Neural progenitor cell (in vitro differentiated cells): ENCODE data around the gene OPHN1. TPM values are rescaled to one million over a fixed set of nuclear protein-coding genes. Genes with fewer than 3 reads are reported as not detected.

Source experiments
- DNase-seq: peaks from one replicate; pipeline ENCODE4 v3.0.0-alpha.2; 2016; ENCODE audit warnings: low spot score
- H2AFZ ChIP-seq: fragments of 200-600 bp; sonication (generic); replicated peaks from 2 replicates; pipeline ENCODE4 v1.6.1; 2016; ENCODE audit warnings: antibody characterized with exemption
- H3F3A ChIP-seq: fragments of 200-600 bp; sonication (generic); 2 replicates; pipeline ENCODE4 v1.6.1; 2016; ENCODE audit warnings: antibody characterized with exemption, low read depth
- H3K27ac ChIP-seq: fragments of 200-600 bp; sonication (generic); 2 replicates; pipeline ENCODE4 v1.5.1; 2016; ENCODE audit warnings: mild to moderate bottlenecking
- H3K27me3 ChIP-seq: fragments of 200-600 bp; sonication (generic); 2 replicates; pipeline ENCODE4 v1.6.1; 2016; ENCODE audit warnings: mild to moderate bottlenecking, moderate library complexity
- H3K36me3 ChIP-seq: fragments of 200-600 bp; sonication (generic); 2 replicates; pipeline ENCODE4 v1.5.1; 2016
- H3K4me1 ChIP-seq: fragments of 200-600 bp; sonication (generic); 2 replicates; pipeline ENCODE4 v1.6.1; 2016; ENCODE audit warnings: mixed run types
- H3K4me2 ChIP-seq: fragments of 200-600 bp; sonication (generic); 2 replicates; pipeline ENCODE4 v1.6.1; 2016
- H3K4me3 ChIP-seq: fragments of 200-600 bp; sonication (generic); 2 replicates; pipeline ENCODE4 v1.5.1; 2016
- H3K79me2 ChIP-seq: fragments of 200-600 bp; sonication (generic); 2 replicates; pipeline ENCODE4 v1.6.1; 2016; ENCODE audit warnings: low read depth
- H3K9ac ChIP-seq: fragments of 200-600 bp; sonication (generic); 2 replicates; pipeline ENCODE4 v1.6.1; 2016
- H3K9me3 ChIP-seq: fragments of 200-600 bp; sonication (generic); 2 replicates; pipeline ENCODE4 v1.5.1; 2016; ENCODE audit warnings: low read depth
- H4K20me1 ChIP-seq: fragments of 200-600 bp; sonication (generic); 2 replicates; pipeline ENCODE4 v1.6.1; 2016; ENCODE audit warnings: low read depth
- H3K27ac Mint-ChIP-seq: 3 replicates; pipeline ENCODE4 v1.8.0; 2021; ENCODE audit warnings: mixed read lengths
- H3K27me3 Mint-ChIP-seq: 2 replicates; pipeline ENCODE4 v1.8.0; 2022; ENCODE audit warnings: low read depth, mild to moderate bottlenecking, inconsistent platforms, moderate library complexity, mixed read lengths; ENCODE audit not compliant: insufficient read depth
- H3K36me3 Mint-ChIP-seq: 3 replicates; pipeline ENCODE4 v1.8.0; 2021; ENCODE audit warnings: mixed read lengths
- H3K4me1 Mint-ChIP-seq: 3 replicates; pipeline ENCODE4 v1.8.0; 2021; ENCODE audit warnings: mixed read lengths
- H3K4me3 Mint-ChIP-seq: 3 replicates; pipeline ENCODE4 v1.8.0; 2021; ENCODE audit warnings: mild to moderate bottlenecking, moderate library complexity, mixed read lengths
- H3K9me3 Mint-ChIP-seq: 3 replicates; pipeline ENCODE4 v1.8.0; 2020; ENCODE audit warnings: mixed read lengths
- CTCF ChIP-seq: fragments of 200-600 bp; sonication (generic); IDR thresholded peaks from 2 replicates; pipeline ENCODE4 v1.5.1; 2017; ENCODE audit warnings: antibody characterized with exemption, mild to moderate bottlenecking
- EZH2 ChIP-seq: fragments of 200-600 bp; sonication (generic); IDR thresholded peaks from 2 replicates; pipeline ENCODE4 v1.6.1; 2017; ENCODE audit warnings: antibody characterized with exemption, mild to moderate bottlenecking, moderate library complexity
- EZH2phosphoT487 ChIP-seq: fragments of 200-600 bp; sonication (generic); IDR thresholded peaks from 2 replicates; pipeline ENCODE4 v1.6.1; 2017; ENCODE audit warnings: antibody characterized with exemption
- total RNA-seq: library from RNA; depleted of rRNA; stranded (reverse); fragments of >200 nt; gene quantifications from 2 replicates; pipeline ENCODE4 v1.2.3, GENCODE V29; 2015; ENCODE audit warnings: low replicate concordance

The OPHN1 gene
- total RNA-seq, 1 donor from 2014 or later = 4.5 TPM

GRCh38 chrX:68090266-68090665, 343.0 kb downstream of the OPHN1 start:
- Mint-ChIP-seq H3K4me1 (no peaks in the 10 kb centered on the region), H3K27ac (no peak overlapping the region), H3K27me3 (no peaks in the 10 kb centered on the region), H3K4me3 (no peak overlapping the region), H3K36me3 (no peaks in the 10 kb centered on the region), H3K9me3 (no peaks in the 10 kb centered on the region)
- DNase-seq = no peak
- Histone ChIP-seq H3K9ac (no peak overlapping the region), H3K27ac (no peak overlapping the region), H3K79me2 (no peaks in the 10 kb centered on the region), H3K36me3 (no peaks in the 10 kb centered on the region), H3F3A (no peaks in the 10 kb centered on the region), H4K20me1 (no peaks in the 10 kb centered on the region), H3K4me2 (no peak overlapping the region), H2AFZ (no peak overlapping the region), H3K4me3 (no peak overlapping the region), H3K4me1 (no peaks in the 10 kb centered on the region), H3K27me3 (no peaks in the 10 kb centered on the region), H3K9me3 (no peaks in the 10 kb centered on the region)
- no peak for TF ChIP-seq EZH2
- TF ChIP-seq CTCF = peak; percentile 19

GRCh38 chrX:68087526-68087925, 345.8 kb downstream of the OPHN1 start:
- Histone ChIP-seq H3K27ac (no peak overlapping the region), H3K4me2 (no peak overlapping the region), H3K4me3 (no peak overlapping the region), H3K9ac (no peak overlapping the region), H3K4me1 (no peaks in the 10 kb centered on the region), H3K79me2 (no peaks in the 10 kb centered on the region), H3K27me3 (no peaks in the 10 kb centered on the region), H4K20me1 (no peaks in the 10 kb centered on the region), H2AFZ (no peak overlapping the region), H3F3A (no peaks in the 10 kb centered on the region), H3K36me3 (no peaks in the 10 kb centered on the region), H3K9me3 (no peaks in the 10 kb centered on the region)
- no peak for TF ChIP-seq EZH2phosphoT487
- TF ChIP-seq CTCF = no peak
- TF ChIP-seq EZH2 = no peak
- no peaks in the 10 kb centered on the region for H3K9me3 Mint-ChIP-seq
- no peaks in the 10 kb centered on the region for H3K4me1 Mint-ChIP-seq
- no peak overlapping the region for H3K27ac Mint-ChIP-seq
- H3K36me3 Mint-ChIP-seq = no peaks in the 10 kb centered on the region
- no peak overlapping the region for H3K4me3 Mint-ChIP-seq
- no peaks in the 10 kb centered on the region for H3K27me3 Mint-ChIP-seq
- no peak for DNase-seq

- no peaks in the 10 kb centered on the region for H3F3A ChIP-seq
- no peak overlapping the region for H3K27ac Mint-ChIP-seq
- DNase-seq = no peak
- H3K4me1 Mint-ChIP-seq = no peaks in the 10 kb centered on the region
- H3K36me3 ChIP-seq = no peaks in the 10 kb centered on the region
- H3K27ac ChIP-seq = no peak overlapping the region
- H3K36me3 Mint-ChIP-seq = no peaks in the 10 kb centered on the region
- H3K9me3 ChIP-seq = no peaks in the 10 kb centered on the region
- H3K27me3 ChIP-seq = no peaks in the 10 kb centered on the region
- H3K4me3 Mint-ChIP-seq = no peak overlapping the region
- no peaks in the 10 kb centered on the region for H3K79me2 ChIP-seq
- no peaks in the 10 kb centered on the region for H3K4me1 ChIP-seq
- no peaks in the 10 kb centered on the region for H3K9me3 Mint-ChIP-seq
- no peak overlapping the region for H2AFZ ChIP-seq
- H3K9ac ChIP-seq = no peak overlapping the region
- H3K4me3 ChIP-seq = no peak overlapping the region
- no peaks in the 10 kb centered on the region for H4K20me1 ChIP-seq
- H3K27me3 Mint-ChIP-seq = no peaks in the 10 kb centered on the region
- TF ChIP-seq CTCF (no peak), EZH2 (no peak), EZH2phosphoT487 (no peak)
- no peak overlapping the region for H3K4me2 ChIP-seq
Observed at GRCh38 chrX:68086709-68087108, 346.6 kb downstream of the OPHN1 start.

GRCh38 chrX:68084765-68085164, 348.5 kb downstream of the OPHN1 start:
- H3K27me3 Mint-ChIP-seq = no peaks in the 10 kb centered on the region
- no peak overlapping the region for H3K4me3 Mint-ChIP-seq
- no peak overlapping the region for H3K27ac Mint-ChIP-seq
- H3K4me3 ChIP-seq = no peak overlapping the region
- H3K27me3 ChIP-seq = no peaks in the 10 kb centered on the region
- H3K4me1 ChIP-seq = no peaks in the 10 kb centered on the region
- H4K20me1 ChIP-seq = no peaks in the 10 kb centered on the region
- H3K4me2 ChIP-seq = no peak overlapping the region
- no peaks in the 10 kb centered on the region for H3K4me1 Mint-ChIP-seq
- no peaks in the 10 kb centered on the region for H3K9me3 Mint-ChIP-seq
- no peak for DNase-seq
- H3F3A ChIP-seq = no peaks in the 10 kb centered on the region
- H3K9ac ChIP-seq = no peak overlapping the region
- H3K36me3 Mint-ChIP-seq = no peaks in the 10 kb centered on the region
- H3K9me3 ChIP-seq = no peaks in the 10 kb centered on the region
- no peak overlapping the region for H3K27ac ChIP-seq
- H3K36me3 ChIP-seq = no peaks in the 10 kb centered on the region
- H3K79me2 ChIP-seq = no peaks in the 10 kb centered on the region
- no peak for TF ChIP-seq EZH2
- TF ChIP-seq EZH2phosphoT487 = no peak
- no peak for TF ChIP-seq CTCF
- no peak overlapping the region for H2AFZ ChIP-seq
